Stomach (tissue), 4 donors: Measurements from ENCODE around the gene LCORL.

Experiments used
- EP300 ChIP-seq: sonication (generic); formaldehyde crosslinking; IDR thresholded peaks from one replicate; pipeline ENCODE4 v1.6.1; 2017; ENCODE audit warnings: antibody characterized with exemption
- POLR2AphosphoS5 ChIP-seq, 3 donors: sonication (generic); formaldehyde crosslinking; IDR thresholded peaks; one replicate each; pipeline ENCODE4 v1.6.1; 2016; ENCODE audit warnings: antibody characterized with exemption in 3 of 3
- TF ChIP-seq, protein P1 (sequence below), 7 experiments: fragments of 450-650 bp in 4 of 7; fragments of 200-600 bp in 3 of 7; sonication (generic) in 3 of 7; IDR thresholded peaks; one replicate each; pipeline ENCODE4 v1.5.1; 2016 to 2019; ENCODE audit warnings: antibody characterized with exemption in 7 of 7, control low read depth in 2 of 7, mild to moderate bottlenecking in 1 of 7

DNA sequence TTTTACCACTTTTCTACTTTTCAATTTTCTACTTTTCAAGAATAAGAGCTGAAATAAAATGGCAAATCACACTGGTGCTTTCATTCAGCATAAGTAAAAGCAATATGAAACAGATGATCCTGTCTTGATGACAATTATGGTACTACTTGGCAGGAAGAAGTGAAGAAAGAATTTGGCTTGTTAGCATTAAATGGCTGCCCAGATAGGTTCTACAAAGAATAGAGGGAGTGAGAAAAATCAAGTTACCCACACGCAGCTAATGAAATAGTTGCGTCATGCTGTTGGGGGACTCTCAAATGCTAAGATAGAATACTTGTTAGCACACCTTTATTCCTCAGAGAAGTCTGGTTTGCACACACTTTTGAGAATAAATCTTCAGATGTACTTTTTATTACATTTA is 12.5 kb upstream of the LCORL start:
- TF ChIP-seq POLR2AphosphoS5 (IDR thresholded peaks at IDR 0.05) (no peak), EP300 (no peak)
- TF ChIP-seq, protein P1, sequence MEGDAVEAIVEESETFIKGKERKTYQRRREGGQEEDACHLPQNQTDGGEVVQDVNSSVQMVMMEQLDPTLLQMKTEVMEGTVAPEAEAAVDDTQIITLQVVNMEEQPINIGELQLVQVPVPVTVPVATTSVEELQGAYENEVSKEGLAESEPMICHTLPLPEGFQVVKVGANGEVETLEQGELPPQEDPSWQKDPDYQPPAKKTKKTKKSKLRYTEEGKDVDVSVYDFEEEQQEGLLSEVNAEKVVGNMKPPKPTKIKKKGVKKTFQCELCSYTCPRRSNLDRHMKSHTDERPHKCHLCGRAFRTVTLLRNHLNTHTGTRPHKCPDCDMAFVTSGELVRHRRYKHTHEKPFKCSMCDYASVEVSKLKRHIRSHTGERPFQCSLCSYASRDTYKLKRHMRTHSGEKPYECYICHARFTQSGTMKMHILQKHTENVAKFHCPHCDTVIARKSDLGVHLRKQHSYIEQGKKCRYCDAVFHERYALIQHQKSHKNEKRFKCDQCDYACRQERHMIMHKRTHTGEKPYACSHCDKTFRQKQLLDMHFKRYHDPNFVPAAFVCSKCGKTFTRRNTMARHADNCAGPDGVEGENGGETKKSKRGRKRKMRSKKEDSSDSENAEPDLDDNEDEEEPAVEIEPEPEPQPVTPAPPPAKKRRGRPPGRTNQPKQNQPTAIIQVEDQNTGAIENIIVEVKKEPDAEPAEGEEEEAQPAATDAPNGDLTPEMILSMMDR (IDR thresholded peaks at IDR 0.05): no peak
